22Rv1 (cell line): ENCODE results near the gene HTR4.

ENCODE experiments used
- CTCF ChIP-seq: fragments of 450-650 bp; IDR thresholded peaks from 2 replicates; pipeline ENCODE4 v1.5.1; 2017; ENCODE audit warnings: mild to moderate bottlenecking
- ZFX ChIP-seq: fragments of 450-650 bp; IDR thresholded peaks from 2 replicates; pipeline ENCODE4 v1.6.1; 2017; ENCODE audit warnings: antibody characterized with exemption, borderline replicate concordance

- no peak for TF ChIP-seq CTCF
- no peak for TF ChIP-seq ZFX
These were observed 188.1 kb downstream of the HTR4 start for GRCh38 chr5:148466236-148466580.
